Measurements from ENCODE around the gene INMT.

DNA sequence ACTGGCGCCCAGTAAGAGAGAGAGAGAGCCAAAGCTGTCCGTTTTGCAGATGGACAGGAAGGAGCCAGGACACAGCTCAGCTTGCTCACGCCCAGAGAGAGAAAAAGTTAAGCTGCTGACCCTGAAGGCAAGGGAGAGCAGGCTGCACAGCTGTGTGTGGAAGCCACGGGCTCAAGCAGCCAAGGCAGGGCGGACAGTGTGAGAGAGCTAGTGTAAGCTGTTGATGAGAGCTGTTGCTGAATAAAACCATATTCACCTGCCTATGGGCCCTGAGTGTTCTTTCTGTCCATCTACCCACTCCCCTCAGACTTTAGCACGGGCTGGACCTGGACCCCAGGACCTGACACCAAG is 5.4 kb downstream of the INMT start:
- TF ChIP-seq ZNF174 (tag by site-specific recombination; IDR thresholded peaks at IDR 0.05) (no peak), ZNF350 (tag by site-specific recombination; IDR thresholded peaks at IDR 0.05) (no peak), ZNF266 (tag by site-specific recombination; IDR thresholded peaks at IDR 0.05; ENCODE audit: low read depth) (no peak), KLF8 (tag by site-specific recombination; IDR thresholded peaks at IDR 0.05) (no peak)
- TF ChIP-seq, protein P1, sequence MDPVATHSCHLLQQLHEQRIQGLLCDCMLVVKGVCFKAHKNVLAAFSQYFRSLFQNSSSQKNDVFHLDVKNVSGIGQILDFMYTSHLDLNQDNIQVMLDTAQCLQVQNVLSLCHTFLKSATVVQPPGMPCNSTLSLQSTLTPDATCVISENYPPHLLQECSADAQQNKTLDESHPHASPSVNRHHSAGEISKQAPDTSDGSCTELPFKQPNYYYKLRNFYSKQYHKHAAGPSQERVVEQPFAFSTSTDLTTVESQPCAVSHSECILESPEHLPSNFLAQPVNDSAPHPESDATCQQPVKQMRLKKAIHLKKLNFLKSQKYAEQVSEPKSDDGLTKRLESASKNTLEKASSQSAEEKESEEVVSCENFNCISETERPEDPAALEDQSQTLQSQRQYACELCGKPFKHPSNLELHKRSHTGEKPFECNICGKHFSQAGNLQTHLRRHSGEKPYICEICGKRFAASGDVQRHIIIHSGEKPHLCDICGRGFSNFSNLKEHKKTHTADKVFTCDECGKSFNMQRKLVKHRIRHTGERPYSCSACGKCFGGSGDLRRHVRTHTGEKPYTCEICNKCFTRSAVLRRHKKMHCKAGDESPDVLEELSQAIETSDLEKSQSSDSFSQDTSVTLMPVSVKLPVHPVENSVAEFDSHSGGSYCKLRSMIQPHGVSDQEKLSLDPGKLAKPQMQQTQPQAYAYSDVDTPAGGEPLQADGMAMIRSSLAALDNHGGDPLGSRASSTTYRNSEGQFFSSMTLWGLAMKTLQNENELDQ (tag by site-specific recombination; IDR thresholded peaks at IDR 0.05; ENCODE audit: low read depth), result no peak
- TF ChIP-seq, protein P2, sequence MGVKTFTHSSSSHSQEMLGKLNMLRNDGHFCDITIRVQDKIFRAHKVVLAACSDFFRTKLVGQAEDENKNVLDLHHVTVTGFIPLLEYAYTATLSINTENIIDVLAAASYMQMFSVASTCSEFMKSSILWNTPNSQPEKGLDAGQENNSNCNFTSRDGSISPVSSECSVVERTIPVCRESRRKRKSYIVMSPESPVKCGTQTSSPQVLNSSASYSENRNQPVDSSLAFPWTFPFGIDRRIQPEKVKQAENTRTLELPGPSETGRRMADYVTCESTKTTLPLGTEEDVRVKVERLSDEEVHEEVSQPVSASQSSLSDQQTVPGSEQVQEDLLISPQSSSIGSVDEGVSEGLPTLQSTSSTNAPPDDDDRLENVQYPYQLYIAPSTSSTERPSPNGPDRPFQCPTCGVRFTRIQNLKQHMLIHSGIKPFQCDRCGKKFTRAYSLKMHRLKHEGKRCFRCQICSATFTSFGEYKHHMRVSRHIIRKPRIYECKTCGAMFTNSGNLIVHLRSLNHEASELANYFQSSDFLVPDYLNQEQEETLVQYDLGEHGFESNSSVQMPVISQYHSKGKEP (tag by site-specific recombination; IDR thresholded peaks at IDR 0.05), result no peak
- TF ChIP-seq, protein P3, sequence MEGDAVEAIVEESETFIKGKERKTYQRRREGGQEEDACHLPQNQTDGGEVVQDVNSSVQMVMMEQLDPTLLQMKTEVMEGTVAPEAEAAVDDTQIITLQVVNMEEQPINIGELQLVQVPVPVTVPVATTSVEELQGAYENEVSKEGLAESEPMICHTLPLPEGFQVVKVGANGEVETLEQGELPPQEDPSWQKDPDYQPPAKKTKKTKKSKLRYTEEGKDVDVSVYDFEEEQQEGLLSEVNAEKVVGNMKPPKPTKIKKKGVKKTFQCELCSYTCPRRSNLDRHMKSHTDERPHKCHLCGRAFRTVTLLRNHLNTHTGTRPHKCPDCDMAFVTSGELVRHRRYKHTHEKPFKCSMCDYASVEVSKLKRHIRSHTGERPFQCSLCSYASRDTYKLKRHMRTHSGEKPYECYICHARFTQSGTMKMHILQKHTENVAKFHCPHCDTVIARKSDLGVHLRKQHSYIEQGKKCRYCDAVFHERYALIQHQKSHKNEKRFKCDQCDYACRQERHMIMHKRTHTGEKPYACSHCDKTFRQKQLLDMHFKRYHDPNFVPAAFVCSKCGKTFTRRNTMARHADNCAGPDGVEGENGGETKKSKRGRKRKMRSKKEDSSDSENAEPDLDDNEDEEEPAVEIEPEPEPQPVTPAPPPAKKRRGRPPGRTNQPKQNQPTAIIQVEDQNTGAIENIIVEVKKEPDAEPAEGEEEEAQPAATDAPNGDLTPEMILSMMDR (tag by site-specific recombination; IDR thresholded peaks at IDR 0.05), result no peak

All from HEK293 (cell line).